ENCODE measurements around the gene ESR2. TPM values are rescaled to one million over a fixed set of nuclear protein-coding genes. Genes with fewer than 3 reads are reported as not detected.
"Not testable (repeated sequence)": the region's sequence is repeated elsewhere in the genome, so short reads cannot be mapped to it uniquely, and the experiment has no call there.

The ESR2 gene
- total RNA-seq, 1 donor from 2014 or later, result 0.06 TPM

- H3K4me3 ChIP-seq (ENCODE audit: low read depth, low read length), result no peak overlapping the region
- TF ChIP-seq, protein P1, sequence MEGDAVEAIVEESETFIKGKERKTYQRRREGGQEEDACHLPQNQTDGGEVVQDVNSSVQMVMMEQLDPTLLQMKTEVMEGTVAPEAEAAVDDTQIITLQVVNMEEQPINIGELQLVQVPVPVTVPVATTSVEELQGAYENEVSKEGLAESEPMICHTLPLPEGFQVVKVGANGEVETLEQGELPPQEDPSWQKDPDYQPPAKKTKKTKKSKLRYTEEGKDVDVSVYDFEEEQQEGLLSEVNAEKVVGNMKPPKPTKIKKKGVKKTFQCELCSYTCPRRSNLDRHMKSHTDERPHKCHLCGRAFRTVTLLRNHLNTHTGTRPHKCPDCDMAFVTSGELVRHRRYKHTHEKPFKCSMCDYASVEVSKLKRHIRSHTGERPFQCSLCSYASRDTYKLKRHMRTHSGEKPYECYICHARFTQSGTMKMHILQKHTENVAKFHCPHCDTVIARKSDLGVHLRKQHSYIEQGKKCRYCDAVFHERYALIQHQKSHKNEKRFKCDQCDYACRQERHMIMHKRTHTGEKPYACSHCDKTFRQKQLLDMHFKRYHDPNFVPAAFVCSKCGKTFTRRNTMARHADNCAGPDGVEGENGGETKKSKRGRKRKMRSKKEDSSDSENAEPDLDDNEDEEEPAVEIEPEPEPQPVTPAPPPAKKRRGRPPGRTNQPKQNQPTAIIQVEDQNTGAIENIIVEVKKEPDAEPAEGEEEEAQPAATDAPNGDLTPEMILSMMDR (conservative IDR thresholded peaks at IDR 0.05; ENCODE audit: low read depth, low read length), result no peak
- no peak for DNase-seq (ENCODE audit: low read depth)
These were observed 168.9 kb downstream of the ESR2 start for GRCh38 chr14:64125270-64125669.

- DNase-seq (ENCODE audit: low read depth), result no peak
- H3K4me3 ChIP-seq (ENCODE audit: low read depth, low read length), result no peak overlapping the region
- TF ChIP-seq, protein P1 (conservative IDR thresholded peaks at IDR 0.05; ENCODE audit: low read depth, low read length), result no peak
These were observed 170.8 kb downstream of the ESR2 start for GRCh38 chr14:64123241-64123822.

DNA sequence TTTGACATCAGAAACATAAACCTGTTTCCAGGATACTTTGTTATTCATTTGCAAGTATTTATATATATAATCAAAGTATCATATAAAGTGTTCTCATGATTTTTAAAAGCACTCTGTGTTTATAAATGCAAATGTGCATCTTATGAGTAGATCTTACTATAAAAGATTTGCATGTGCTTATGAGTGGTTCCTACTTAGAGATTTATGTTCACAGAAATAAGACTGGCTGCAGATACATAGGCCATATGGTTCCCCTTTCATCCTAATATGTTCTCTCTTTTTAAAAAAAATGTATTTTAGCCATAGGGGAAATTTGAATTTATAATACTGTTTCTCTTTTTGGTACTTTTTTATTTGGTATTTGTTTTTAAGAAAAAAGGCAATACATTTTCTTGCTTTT is 174.2 kb downstream of the ESR2 start:
- TF ChIP-seq, protein P1 (conservative IDR thresholded peaks at IDR 0.05; ENCODE audit: low read depth, low read length), result no peak
- no peak for DNase-seq (ENCODE audit: low read depth)
- H3K4me3 ChIP-seq (ENCODE audit: low read depth, low read length), result no peak overlapping the region

- TF ChIP-seq, protein P1 (conservative IDR thresholded peaks at IDR 0.05; ENCODE audit: low read depth, low read length), result no peak
- DNase-seq (ENCODE audit: low read depth), result no peak
- no peak overlapping the region for H3K4me3 ChIP-seq (ENCODE audit: low read depth, low read length)
These were observed 174.7 kb downstream of the ESR2 start for GRCh38 chr14:64119500-64119899.

DNA sequence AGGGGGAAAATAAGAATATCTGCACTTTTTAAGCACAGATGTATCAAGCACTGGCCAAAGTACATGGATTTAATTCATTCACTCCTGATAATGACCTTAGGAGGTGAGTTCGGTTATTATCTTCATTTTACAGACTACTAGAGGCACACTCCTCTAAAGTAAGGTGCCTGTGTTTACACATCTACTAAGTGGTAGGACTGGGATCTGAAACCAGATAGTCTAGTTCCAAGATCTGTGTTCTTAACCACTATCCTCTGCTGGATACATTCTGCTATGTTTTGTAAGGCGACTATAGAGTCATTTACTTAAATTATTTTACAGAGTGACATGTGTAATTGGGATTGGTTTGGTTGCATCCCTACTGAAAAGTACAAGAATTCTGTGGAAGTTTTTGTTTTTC is 175.3 kb downstream of the ESR2 start:
- no peak overlapping the region for H3K4me3 ChIP-seq (ENCODE audit: low read depth, low read length)
- DNase-seq (ENCODE audit: low read depth), result no peak
- TF ChIP-seq, protein P1 (conservative IDR thresholded peaks at IDR 0.05; ENCODE audit: low read depth, low read length), result no peak

DNA sequence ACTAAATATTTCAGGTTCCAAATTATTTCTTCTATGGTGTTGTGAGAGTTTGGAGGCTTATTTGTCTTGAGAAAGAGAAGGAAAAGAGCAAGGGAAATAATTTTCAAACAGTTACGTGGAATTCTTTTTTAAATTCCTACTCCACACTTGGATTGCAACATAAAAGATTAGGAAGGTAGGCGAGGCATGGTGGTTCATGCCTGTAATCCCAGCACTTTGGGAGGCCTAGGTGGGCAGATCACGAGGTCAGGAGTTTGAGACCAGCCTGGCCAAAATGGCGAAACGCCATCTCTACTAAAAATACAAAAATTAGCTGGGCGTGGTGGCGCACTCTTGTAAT is 175.8 kb downstream of the ESR2 start:
- peak; percentile 31 for DNase-seq (ENCODE audit: low read depth)
- H3K4me3 ChIP-seq (ENCODE audit: low read depth, low read length), result not testable (repeated sequence)

GRCh38 chr14:64117671-64118402 is 176.3 kb downstream of the ESR2 start:
- peak; percentile 83 for DNase-seq (ENCODE audit: low read depth)
- H3K4me3 ChIP-seq (ENCODE audit: low read depth, low read length), result no peak overlapping the region
- TF ChIP-seq, protein P1 (conservative IDR thresholded peaks at IDR 0.05; ENCODE audit: low read depth, low read length), result peak; percentile 28
